ENCODE results near the gene AFF4. TPM values are rescaled to one million over a fixed set of nuclear protein-coding genes. Genes with fewer than 3 reads are reported as not detected.

The AFF4 gene
- total RNA-seq, 1 donor from 2014 or later, result 106 TPM

DNA sequence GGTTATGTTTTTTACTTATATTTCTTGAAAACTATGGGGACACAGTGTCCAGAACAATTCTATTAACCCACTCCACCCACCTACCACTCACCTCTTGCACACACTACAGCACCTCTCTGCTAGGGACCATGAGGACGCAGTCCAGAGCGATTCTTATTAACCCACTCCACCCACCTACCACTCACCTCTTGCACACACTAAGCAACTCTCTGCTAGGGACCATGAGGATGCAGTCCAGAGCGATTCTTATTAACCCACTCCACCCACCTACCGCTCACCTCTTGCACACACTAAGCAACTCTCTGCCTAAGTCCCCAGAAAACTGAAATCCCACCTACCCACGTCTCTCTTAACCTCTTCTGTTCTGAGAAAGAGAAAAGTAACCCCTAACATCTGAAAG is 130.8 kb downstream of the AFF4 start:
- peak overlapping the region; percentile 8 for H3K4me3 Mint-ChIP-seq (ENCODE audit: unreplicated experiment)
- peaks cover 14% of the 10 kb centered on the region for H3K4me1 Mint-ChIP-seq (ENCODE audit: unreplicated experiment)
- H3K36me3 Mint-ChIP-seq (ENCODE audit: unreplicated experiment), result no peaks in the 10 kb centered on the region
- DNase-seq (ENCODE audit: extremely low spot score, unreplicated experiment), result no peak
- H3K9me3 Mint-ChIP-seq (ENCODE audit: unreplicated experiment), result no peaks in the 10 kb centered on the region
- H3K27me3 Mint-ChIP-seq (ENCODE audit: unreplicated experiment), result no peaks in the 10 kb centered on the region
- TF ChIP-seq, protein P1, sequence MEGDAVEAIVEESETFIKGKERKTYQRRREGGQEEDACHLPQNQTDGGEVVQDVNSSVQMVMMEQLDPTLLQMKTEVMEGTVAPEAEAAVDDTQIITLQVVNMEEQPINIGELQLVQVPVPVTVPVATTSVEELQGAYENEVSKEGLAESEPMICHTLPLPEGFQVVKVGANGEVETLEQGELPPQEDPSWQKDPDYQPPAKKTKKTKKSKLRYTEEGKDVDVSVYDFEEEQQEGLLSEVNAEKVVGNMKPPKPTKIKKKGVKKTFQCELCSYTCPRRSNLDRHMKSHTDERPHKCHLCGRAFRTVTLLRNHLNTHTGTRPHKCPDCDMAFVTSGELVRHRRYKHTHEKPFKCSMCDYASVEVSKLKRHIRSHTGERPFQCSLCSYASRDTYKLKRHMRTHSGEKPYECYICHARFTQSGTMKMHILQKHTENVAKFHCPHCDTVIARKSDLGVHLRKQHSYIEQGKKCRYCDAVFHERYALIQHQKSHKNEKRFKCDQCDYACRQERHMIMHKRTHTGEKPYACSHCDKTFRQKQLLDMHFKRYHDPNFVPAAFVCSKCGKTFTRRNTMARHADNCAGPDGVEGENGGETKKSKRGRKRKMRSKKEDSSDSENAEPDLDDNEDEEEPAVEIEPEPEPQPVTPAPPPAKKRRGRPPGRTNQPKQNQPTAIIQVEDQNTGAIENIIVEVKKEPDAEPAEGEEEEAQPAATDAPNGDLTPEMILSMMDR (IDR thresholded peaks at IDR 0.05), result no peak
- no peak overlapping the region for H3K27ac Mint-ChIP-seq (ENCODE audit: unreplicated experiment)

DNA sequence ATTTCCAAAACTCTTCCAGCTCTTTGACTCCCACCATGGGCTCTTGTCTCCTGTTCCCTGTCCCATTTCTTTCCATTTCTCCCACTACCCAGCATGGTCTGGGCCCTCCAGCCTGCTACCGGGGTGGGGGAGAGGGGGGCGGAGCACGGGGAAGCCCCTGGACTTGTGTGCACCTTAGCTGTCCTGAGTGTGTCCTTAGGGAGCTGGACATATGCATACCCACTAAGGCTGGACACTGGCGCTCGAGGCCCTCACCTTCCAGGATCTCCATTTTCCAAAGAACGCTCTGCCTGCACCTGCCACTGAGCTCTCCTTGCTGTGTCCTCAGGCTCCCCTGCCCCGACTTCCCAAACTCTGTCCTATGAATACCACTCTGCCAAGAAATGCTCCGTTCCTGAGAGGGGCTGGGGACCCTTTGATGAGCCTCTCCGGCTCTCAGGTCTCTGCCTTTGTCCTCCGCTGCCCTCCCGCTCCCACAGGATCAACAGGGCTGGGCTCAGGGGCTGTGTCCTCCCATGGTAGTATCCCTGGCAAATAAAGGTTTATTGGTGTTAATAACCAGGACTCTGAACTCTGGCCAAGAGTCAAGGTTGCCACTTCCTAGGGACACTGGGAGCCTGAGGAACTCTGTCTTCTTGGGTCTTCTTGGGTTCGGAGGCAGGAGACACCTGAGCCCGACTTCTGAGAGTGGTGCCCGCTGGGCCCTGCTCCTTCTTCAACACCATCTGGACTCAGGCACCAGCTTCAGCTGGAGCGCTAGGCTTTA is 132.2 kb downstream of the AFF4 start:
- no peak for DNase-seq (ENCODE audit: extremely low spot score, unreplicated experiment)
- no peaks in the 10 kb centered on the region for H3K36me3 Mint-ChIP-seq (ENCODE audit: unreplicated experiment)
- peaks cover 14% of the 10 kb centered on the region for H3K4me1 Mint-ChIP-seq (ENCODE audit: unreplicated experiment)
- TF ChIP-seq, protein P1 (IDR thresholded peaks at IDR 0.05), result no peak
- no peaks in the 10 kb centered on the region for H3K9me3 Mint-ChIP-seq (ENCODE audit: unreplicated experiment)
- H3K4me3 Mint-ChIP-seq (ENCODE audit: unreplicated experiment), result peak overlapping the region; percentile 71
- H3K27ac Mint-ChIP-seq (ENCODE audit: unreplicated experiment), result peak overlapping the region; percentile 14
- no peaks in the 10 kb centered on the region for H3K27me3 Mint-ChIP-seq (ENCODE audit: unreplicated experiment)

DNA sequence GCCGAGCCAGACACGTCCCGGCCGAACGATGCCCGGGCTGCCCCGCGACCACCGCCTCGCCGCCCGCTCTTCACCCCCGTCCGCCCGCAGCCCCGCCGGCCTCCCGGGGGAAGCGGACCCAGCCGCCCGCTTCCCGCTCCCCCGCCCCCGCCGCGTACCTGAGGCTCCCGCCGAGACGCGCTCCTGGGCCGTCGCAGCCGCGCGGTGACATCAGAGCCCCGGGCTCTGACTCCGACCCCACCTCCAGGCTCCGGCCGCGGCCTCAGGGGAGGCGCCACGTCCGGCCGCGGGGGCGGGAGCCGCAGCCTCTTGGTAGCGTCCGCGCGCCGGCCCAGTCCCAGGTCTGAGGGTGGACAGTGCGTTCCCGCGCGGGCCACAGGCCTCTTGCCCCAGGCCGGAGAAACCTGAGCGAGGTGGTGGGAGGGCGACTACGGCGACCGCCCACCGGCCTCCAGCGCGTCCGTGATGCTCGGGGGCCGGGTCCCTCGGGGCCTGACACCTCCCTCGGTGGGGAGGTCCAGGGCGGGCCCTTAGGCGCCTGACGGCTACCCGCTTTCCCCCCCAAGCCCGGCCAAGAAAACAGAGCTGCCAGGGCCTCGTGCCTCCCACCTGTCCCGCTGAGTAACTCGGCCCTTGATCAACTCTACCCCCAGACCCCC is 132.9 kb downstream of the AFF4 start, which contains the start of gene SHROOM1:
SHROOM1 (minus strand) TSS at position 212 of the 659 bp plus-strand sequence. CDS start 4,507 bp downstream, outside the sequence.
- TF ChIP-seq, protein P1 (IDR thresholded peaks at IDR 0.05), result no peak
- Mint-ChIP-seq H3K4me1 (ENCODE audit: unreplicated experiment) (peaks cover 14% of the 10 kb centered on the region), H3K27ac (ENCODE audit: unreplicated experiment) (peak within 1 kb of the TSS; percentile 75), H3K9me3 (ENCODE audit: unreplicated experiment) (no peaks in the 10 kb centered on the region), H3K27me3 (ENCODE audit: unreplicated experiment) (no peaks in the 10 kb centered on the region), H3K4me3 (ENCODE audit: unreplicated experiment) (peak within 1 kb of the TSS; percentile 87), H3K36me3 (ENCODE audit: unreplicated experiment) (no peaks in the 10 kb centered on the region)
- DNase-seq (ENCODE audit: extremely low spot score, unreplicated experiment), result no peak

DNA sequence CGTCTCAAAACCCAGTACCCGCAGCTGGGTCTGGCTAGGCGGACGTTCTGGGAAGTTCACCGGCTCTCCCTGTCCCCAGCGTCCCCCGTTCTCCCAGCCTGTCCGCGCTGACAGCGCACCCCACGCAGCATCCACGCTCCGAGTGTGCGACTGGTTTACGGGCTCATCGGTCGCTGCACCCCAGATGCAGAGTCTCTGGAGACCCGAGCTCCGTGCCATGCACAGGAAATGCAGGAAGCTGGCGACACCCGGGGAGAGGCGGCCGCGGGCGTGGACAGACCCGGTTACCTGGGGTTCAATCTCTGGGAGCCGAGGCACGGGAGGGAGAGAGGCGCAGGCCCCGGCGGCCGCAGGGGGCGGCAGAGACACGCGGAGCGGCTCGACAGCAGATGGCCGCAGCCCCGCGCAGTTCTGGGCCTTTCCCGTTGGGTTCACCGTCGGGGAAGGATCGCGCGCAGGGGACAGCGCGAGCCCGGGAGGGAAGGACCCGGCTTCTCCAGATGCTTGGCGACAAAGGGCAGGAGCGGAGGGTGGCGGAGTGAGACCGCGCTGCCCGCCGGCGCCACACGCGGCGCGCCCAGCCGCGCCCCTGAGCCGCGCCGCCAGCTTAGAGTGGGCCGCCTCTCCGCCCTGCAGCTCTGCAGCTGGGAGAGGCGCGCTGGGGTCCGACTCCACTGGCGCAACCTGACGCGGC is 133.5 kb downstream of the AFF4 start:
- H3K27ac Mint-ChIP-seq (ENCODE audit: unreplicated experiment), result peak overlapping the region; percentile 75
- H3K36me3 Mint-ChIP-seq (ENCODE audit: unreplicated experiment), result no peaks in the 10 kb centered on the region
- peak; percentile 91 for DNase-seq (ENCODE audit: extremely low spot score, unreplicated experiment)
- TF ChIP-seq, protein P1 (IDR thresholded peaks at IDR 0.05), result peak; percentile 91
- H3K27me3 Mint-ChIP-seq (ENCODE audit: unreplicated experiment), result no peaks in the 10 kb centered on the region
- H3K4me1 Mint-ChIP-seq (ENCODE audit: unreplicated experiment), result peaks cover 14% of the 10 kb centered on the region
- peak overlapping the region; percentile 87 for H3K4me3 Mint-ChIP-seq (ENCODE audit: unreplicated experiment)
- H3K9me3 Mint-ChIP-seq (ENCODE audit: unreplicated experiment), result no peaks in the 10 kb centered on the region

Measured in osteocyte (in vitro differentiated cells).